GM11168 (cell line): ENCODE results near the gene SIL1.
"Not testable (repeated sequence)": the region's sequence is repeated elsewhere in the genome, so short reads cannot be mapped to it uniquely, and the experiment has no call there.

Experiments
- in situ Hi-C: fragments of 300-500 bp; cut with MboI; formaldehyde crosslinking; loops from one replicate; pipeline ENCODE4 v1.12.0; 2022; ENCODE audit warnings: low sequenced_read_pairs; ENCODE audit not compliant: unreplicated experiment

Gene SIL1

DNA sequence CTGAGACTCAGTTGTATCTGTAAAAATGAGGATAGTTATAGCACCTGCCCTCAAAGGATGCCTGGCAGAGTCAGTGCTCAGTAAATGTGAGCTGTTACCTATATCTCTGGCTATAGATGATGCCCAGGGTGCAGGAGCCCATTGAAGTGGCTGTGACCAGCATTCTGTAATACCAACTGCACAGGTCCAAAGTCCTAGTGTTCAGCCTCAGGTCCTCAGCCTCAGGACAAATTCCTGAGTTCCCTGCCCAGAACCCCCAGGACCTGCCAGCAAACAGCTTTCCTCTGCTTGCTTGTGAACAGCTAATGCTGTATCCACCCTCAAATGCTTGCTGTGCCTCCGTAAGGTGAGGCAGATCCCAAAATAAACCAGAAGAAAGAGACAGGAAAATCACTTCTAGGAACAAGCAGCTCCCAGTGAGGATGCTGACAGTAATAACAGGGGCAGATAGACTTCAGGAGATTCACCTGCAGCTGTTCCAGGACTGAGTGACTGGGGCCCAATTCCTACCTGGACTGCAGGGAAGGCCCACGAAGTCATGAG, 80.8 kb downstream of the SIL1 start:
- in situ Hi-C loops: no loop called here

DNA sequence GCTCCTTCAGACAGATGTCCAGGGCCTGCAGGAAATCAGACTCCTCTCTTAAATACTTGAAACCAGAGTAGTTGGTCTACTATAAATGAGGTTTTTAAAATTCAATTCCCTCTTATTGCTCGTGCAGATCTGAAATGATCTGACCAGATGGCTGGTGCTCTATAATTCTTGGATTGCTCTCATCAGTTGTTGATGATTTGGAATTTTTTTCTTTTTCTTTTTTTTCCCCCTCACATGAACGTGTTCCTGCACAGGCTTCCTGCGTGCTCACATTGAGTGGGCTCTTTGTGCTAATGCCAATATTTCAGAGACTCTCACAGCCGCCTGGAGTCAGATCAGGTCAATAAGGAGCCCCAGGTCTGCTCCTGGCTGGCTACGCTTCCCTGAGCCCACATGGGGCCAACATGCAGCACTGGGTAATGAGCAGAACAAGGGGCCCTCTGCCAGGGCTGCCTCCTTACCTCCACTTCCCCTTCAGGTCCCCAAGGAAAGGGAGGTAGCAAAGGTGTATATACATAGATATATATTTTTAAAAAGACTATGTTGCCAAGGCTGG, 82.0 kb downstream of the SIL1 start:
- in situ Hi-C loops: no loop called here

DNA sequence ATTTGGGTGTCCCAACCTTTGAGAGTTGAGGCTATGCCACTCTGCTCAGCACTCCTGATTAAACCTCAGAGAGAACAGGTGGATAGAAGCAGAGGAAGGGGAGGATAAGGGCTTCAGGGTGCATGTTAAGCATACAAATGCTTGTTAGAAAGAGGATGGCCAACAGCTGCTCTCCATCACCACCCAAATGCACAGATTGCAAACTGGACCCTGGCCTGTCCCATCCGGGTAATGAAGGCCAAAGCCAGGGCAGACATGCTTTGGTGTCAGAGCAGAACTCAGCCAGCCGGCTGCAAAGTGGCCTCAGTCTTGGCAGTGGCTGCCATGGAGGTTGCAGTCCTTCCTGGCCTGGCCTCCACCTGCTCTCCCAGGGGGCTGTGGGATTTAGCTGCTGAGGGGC, 84.3 kb downstream of the SIL1 start:
- in situ Hi-C loops: no loop called here

DNA sequence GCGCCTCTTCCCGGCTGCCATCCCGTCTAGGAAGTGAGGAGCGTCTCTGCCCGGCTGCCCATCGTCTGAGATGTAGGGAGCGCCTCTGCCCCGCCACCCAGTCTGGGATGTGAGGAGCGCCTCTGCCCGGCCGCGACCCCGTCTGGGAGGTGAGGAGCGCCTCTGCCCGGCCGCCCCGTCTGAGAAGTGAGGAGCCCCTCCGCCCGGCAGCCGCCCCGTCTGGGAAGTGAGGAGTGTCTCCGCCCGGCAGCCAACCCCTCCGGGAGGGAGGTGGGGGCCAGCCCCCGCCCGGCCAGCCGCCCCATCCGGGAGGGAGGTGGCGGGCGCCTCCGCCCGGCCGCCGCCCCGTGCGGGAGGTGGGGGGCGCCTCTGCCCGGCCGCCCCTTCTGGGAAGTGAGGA, 85.8 kb downstream of the SIL1 start:
- in situ Hi-C loops: not testable (repeated sequence)

DNA sequence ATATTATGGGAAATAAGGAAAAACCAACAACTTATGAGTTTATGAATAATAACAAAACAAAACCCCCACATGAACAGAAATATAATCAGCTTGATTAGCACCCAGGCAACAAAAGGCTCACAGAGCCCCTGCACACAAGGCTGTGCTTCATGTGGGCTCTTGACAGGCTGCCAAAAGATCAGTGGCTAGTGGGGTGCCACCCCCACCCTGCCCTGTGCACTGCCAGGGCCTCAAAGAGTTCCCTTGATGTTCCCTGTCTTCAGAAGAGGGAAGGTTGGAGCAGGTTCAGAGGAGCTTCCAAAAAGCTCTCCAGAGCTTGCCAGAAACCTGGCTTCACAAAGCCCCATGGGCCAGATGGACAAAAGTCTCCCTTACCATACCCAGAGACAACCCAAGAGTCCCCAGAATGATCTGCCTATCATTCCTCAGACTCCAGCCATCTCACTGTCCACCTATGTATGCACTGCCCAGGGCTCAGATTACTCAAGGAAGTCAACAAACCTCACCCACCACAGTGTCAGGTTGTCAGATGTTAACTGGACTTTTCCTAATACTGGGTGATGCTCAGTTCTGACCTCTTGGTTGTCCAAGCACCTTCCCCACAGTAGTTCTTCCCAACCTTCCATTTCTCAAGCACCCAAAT, 87.5 kb downstream of the SIL1 start:
- in situ Hi-C loops: no loop called here

DNA sequence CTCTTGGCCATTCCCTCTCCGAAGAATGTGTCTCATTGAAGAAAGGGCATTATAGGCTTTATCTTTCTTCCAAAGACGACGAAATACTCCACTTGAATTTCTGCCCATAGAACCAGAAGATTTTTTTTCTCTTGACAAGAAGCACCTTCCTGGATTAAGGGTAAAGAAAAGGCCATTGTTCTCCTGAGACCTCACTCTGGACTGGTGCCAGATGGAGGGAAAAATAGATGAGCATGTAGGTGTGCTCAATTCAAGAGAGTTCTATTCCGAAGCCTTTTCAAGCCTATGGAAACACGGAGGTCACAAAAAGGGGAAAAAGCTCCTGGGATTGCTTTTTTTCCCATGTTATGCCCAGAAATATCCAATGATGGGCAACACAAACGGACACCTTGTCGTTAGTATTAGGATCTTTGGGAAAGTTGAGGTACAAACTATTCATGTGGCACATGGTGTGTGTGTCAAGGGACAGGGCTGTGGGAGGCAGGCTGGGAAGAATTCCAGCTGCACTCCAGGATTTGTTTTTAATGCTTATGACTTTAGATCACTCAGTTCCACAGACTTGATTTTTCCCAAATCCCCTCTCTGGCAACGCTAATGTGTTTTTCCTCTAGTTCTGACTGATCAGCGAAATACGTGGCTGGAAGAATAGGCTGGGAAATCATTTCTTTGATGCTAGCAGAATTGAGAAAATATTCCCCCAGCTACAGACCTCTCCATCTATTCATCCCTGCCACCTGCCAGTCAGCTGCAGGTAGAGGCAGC, 89.9 kb downstream of the SIL1 start:
- in situ Hi-C loops: no loop called here

DNA sequence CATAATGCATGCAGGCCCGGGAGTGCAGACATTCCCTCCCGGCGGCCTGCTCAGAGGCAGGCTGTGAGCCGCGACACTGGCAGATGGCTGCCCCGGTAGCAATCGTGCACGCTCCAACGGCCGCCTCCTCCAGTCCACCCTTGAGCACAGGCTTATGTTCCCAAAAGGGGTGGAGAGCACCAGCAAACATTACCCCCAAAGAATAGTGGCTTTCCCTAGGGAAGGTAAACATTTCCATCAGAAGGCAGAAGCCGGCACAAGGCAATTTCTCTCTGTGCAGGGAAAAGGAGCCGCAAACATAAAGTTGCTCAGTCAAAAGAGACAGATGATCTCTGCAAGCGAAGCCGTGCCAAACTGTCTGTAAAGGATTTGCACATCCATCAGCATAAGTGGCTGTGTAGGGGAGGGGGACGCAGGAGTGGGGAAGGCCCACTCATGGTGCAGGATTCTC, 92.5 kb downstream of the SIL1 start:
- in situ Hi-C loops: no loop called here

DNA sequence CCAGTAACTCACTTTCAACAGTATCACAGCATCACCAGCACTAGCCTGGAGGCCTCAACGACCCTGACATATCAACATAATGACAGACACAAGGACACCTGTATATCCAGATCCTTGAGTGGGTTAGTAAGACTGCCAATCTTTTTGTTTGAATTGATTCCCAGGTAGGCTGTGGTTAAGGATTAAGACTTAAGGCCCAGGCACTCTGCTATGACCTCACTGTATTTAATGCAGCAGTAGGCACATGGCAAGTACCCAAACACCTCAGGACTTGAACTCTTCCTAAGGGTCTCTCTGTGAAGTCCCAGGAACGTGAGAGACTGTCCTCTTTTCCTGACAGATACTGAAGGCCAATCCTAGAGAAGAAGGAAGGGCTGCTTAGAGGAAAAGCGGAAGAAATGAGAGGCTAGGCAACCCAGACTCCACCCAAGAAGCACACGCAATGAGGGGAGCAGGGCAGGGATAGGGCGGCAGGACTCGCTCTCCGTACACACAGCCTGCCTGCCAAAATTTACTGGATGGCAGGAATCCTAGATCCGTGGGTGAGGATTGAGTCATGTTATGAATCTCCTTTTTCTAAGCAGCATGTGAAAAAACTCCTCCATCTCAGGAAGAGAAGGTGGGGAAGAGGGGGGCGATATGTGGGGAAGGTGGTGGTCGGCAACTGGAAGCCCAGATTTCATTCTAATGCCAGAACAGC, 93.4 kb downstream of the SIL1 start:
- in situ Hi-C loops: no loop called here

DNA sequence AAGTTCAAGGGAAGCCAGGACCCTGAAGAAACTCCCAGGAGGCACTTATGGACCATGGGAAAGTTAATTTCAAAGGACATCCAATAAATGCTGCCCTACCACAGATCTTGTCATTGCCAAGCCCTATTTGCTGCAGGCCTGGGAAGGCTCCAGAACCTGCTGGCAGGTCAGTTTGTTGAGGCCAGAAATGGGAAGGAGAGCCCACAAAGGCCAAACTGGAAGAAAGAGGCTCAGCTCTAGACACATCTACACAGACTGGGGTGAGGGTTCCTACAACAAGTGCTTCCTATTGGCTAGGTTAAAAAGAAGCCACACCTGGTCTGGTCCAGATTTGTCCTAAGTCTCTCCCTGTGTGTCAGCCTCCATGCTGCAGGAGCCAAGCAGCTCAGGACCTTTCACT, 94.4 kb downstream of the SIL1 start:
- in situ Hi-C loops: no loop called here

DNA sequence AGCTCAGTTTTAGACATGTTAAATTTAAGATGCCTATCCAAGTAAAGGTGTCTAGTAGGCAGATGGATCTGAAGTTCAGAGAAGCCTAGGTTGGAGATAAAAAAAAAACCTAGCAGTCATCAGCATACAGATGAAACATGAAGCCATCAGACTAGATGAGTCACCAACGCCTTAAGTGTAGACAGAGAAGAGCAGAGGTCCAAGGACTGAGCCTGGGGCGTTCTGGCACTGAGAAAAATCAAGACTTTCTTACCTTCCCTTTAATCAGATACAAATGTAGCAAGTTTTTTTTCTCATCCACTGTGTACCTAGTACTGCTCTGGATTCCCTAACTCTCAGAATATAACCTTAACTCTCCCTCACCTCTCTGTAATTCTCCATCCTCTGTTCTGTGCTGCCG, 97.3 kb downstream of the SIL1 start:
- in situ Hi-C loops: no loop called here

DNA sequence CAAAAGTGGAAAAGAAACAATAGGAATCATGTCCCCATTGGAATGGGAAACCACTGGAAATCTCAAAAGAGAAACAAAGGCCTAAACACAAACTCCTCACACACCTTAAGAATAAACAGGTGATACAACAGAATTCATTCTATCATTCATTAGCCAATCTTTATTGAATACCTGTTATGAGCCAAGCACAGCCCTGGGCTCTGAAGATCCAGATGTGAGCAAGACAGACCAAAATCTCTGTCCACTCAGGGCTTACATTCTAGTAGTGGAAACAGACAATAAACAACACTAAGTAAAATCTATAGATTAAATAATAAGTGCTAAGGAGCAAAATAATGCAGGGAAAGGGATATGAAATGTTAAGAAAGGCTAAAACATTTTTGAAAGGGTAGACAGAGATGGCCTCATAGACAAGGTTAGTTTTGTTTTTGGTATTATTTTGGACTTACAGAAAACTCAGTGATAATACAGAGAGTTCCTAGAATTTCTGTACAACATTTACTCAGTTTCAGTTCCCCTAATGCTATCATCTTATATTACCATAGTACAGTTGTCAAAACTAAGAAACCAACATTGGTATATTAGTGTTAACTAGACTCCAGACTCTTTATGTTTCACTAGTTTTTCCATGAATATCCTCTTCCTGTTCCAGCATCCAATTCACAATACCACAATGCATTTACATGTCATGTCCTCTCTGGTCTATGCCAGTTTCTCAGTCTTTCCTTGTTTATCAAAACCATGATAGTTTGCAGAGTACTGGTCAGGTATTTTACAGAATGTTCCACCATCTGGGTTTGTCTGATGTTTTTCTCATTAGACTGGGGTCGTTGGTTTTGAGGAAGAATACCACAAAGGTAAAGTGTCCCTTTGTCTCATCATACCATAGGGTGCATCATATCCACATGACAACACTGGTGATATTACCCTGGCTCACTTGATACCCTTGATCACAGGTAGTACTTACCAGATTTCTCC, 103.7 kb downstream of the SIL1 start:
- in situ Hi-C loops: no loop called here

DNA sequence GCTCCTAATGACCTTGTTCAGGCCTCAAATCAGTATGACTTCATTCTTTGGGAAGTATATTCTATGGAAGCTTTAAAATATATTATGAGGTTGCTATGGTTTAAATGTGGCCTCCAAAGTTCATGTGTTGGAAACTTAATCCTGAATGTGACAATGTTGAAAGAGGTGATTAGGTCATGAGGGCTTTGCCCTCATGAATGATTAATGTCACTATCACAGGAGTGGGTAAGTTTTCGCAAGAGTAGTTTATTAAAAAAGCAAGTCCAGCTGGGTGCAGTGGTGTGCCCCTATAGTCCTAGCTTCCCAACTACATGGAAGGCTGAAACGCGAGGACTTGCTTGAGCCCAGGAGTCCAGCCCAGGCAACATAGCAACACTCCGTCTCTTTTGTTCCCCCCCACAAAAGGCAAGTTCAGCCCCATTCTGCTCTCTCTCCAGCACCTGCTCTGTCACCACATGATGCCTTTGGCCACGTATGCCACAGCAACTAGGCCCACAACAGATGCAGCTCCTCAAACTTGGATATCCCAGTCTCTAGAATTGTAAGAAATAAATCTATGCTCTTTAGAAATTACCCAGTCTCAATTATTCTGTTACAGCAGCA, 105.3 kb downstream of the SIL1 start:
- in situ Hi-C loops: no loop called here

DNA sequence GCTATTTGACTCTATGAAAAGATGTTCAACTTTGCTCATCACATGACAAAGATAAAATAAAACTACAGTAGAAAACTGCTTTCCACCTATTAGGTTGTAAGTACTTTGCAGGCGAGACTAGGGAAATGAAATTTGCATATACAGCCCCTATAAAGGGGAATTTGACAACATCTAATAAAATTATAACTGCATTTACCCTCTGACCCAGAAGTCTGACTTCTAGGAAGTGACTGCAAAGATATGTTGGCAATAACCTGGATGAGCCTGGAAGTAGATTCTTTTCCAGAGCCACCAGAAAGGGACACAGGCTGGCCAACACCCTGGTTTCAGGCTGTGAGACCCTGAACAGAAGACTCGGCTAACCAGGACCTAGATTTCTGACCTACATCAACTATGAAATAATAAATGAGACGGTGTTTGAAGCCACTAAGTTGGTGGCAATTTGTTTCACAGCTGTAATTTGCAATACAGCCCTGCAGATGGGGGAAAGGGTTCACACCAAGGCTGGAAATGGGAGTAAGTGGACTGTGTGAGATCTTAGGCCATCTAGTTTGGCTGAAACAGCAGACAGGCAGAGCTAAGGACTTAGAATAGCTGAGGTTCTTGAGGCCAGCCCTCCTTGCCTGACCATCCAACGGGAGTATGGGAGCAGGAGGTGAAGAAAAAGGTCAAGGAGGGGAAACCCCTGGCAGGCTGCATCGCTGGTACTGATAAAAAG, 106.6 kb downstream of the SIL1 start:
- in situ Hi-C loops: no loop called here

DNA sequence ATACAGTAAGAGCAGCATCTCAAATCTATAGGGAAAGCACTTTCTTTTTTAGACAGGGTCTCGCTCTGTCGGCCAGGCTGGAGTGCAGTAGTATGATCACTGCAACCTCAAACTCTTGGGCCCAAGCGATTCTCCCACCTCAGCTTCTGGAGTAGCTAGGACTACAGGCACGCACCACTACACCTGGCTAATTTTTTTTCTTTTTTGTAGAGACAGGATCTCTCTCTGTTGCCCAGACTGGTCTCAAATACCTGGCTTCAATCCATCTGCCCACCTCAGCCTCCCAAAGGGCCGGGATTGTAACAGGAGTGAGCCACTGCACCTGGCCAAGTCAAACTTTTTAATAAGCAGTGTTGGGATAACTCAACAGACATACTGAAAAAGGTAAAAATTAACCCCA, 107.6 kb downstream of the SIL1 start:
- in situ Hi-C loops: no loop called here

DNA sequence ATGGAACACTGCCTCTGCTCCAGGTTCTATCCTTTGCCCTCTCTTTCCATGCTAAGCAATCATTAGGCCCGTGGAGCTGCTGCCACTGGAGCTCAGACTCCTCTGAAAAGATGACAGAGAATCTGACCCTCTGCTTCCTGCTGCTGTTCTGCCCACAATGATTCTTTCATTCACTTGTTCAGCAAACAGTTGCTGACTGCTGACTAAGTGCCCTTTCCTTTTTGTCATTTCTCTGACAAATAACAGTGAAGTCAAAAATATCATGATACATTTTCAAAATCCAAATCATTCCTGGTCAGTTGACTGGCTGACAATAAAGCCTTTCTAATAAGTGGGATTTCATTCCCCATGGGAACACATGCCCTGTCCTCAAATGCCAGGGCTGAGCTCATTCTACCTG, 110.1 kb downstream of the SIL1 start:
- in situ Hi-C loops: no loop called here

DNA sequence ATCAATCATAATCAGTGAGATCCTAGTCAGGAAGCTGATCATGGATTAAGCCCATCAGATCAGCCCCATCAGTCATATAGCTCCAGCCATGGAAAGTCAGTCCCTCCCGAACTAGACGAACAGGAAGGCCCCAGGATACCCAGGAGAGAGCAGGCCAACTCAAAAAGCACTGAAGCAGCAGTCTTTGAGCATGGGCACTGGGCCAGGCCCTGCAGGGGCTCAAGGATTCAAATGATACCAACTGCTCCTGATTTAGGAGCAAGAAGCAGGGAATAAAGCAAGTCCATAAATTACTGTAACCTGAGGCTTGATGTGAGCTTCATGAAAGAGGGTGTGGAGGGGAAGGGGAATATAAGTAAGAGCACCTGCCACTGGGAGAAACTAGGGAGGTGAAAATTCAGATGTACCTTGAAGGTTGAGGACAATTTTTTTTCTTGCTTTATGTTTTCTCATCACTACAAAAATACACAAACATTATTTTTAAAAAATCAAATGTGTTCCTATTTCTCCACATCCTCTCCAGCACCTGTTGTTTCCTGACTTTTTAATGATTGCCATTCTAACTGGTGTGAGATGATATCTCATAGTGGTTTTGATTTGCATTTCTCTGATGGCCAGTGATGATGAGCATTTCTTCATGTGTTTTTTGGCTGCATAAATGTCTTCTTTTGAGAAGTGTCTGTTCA, 115.2 kb downstream of the SIL1 start:
- in situ Hi-C loops: no loop called here

DNA sequence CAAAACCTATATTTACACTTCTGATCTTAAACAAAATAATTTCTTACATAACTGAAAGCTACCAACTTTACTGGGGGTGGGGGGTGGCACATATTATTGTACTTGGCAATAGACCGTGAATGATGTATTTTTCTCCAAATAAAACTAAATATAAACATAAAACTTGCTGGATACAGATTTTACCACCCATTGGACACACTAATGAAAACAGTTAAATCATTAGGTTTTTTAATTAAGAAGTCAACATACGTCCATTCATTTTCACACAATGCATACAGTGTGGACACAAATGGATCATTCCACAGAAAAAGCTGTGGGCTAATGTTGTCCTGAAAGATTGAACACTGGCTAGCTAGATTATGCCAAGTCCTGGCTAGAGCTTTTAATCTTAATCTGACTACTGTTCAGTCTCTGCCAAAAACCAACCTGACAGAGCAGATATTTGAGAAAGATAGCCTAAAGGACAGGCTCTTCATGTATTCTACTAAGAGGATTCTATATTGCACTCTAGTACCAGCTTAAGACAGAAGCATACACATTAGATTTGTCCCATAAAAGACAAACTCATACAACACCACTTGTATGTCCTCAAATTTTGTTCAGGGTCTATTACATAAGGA, 118.1 kb downstream of the SIL1 start:
- in situ Hi-C loops: no loop called here
